ENCODE results near the gene TANC2. TPM values are rescaled to one million over a fixed set of nuclear protein-coding genes. Genes with fewer than 3 reads are reported as not detected.

The TANC2 gene
- total and polyA plus RNA-seq, 9 of the 15 experiments (the other 6 are each of a cell fraction or from before 2014, with no cell fraction given) = 0.46 to 7.8 (median 4.5) TPM

- Histone ChIP-seq H3K9ac (ENCODE audit: insufficient read depth in 1 of 2, low read depth in 2 of 2, low read length in 2 of 2) (no peak overlapping the region), H3K4me2 (ENCODE audit: insufficient read depth, low read length) (no peak overlapping the region), H3K9me3 (replicated peaks; ENCODE audit: control insufficient read depth, insufficient read depth, low read depth, low read length) (no peaks in the 10 kb centered on the region), H3K79me2 (ENCODE audit: control insufficient read depth, insufficient read depth, low read length) (no peaks in the 10 kb centered on the region), H3K4me1 (replicated peaks in 1 of 2; ENCODE audit: control insufficient read depth in 2 of 2, insufficient read depth in 2 of 2, low read length in 2 of 2) (no peaks in the 10 kb centered on the region), H2AFZ (ENCODE audit: low read depth, low read length) (no peak overlapping the region), H3K9me1 (ENCODE audit: control insufficient read depth, insufficient read depth, low read length) (no peaks in the 10 kb centered on the region), H3K27ac (ENCODE audit: extremely low read depth, low read depth, low read length) (no peak overlapping the region), H3K27me3 (ENCODE audit: control insufficient read depth in 2 of 2, insufficient read depth in 2 of 2, low read length in 2 of 2) (peaks cover 2 to 4% of the 10 kb centered on the region in 2 experiments; a peak in 2 of 5 replicates), H4K20me1 (replicated peaks; ENCODE audit: control insufficient read depth, insufficient read depth, low read length) (no peaks in the 10 kb centered on the region), H3K4me3 (no peak overlapping the region), H3K36me3 (ENCODE audit: control insufficient read depth, insufficient read depth, low read length) (no peaks in the 10 kb centered on the region)
- 1% methylated on average over 4 of the region's 4 CpGs for WGBS (ENCODE audit: insufficient coverage, low coverage, missing lambda C conversion rate)
- no peak for FAIRE-seq
- BruUV-seq (replicated peaks) = no TSS peak
- in situ Hi-C loops (cut with MboI) = no loop called here
- intact Hi-C loops (cut with micrococcal nuclease) = no loop called here
- ChIA-PET POLR2A (interaction anchor here (1.0 kb wide), 1 partner anchor 9 kb away, joined by 3 read pairs; no protein-coding TSS in a partner anchor), CTCF (ENCODE audit: low intra/inter-chr PET ratio) (no interaction called here)
- TF ChIP-seq, protein P1, sequence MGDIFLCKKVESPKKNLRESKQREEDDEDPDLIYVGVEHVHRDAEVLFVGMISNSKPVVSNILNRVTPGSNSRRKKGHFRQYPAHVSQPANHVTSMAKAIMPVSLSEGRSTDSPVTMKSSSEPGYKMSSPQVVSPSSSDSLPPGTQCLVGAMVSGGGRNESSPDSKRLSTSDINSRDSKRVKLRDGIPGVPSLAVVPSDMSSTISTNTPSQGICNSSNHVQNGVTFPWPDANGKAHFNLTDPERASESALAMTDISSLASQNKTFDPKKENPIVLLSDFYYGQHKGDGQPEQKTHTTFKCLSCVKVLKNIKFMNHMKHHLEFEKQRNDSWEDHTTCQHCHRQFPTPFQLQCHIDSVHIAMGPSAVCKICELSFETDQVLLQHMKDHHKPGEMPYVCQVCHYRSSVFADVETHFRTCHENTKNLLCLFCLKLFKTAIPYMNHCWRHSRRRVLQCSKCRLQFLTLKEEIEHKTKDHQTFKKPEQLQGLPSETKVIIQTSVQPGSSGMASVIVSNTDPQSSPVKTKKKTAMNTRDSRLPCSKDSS (IDR thresholded peaks at IDR 0.05; ENCODE audit: low read depth, partially characterized antibody) = peak; percentile 37
- TF ChIP-seq CEBPG (CRISPR knock-in tag; IDR thresholded peaks at IDR 0.05) = 0 out of 2 replicates have a peak, but pooled peaks have one; percentile 19
- TF ChIP-seq CEBPG (tag; conservative IDR thresholded peaks at IDR 0.05 in 1 of 2, IDR thresholded peaks at IDR 0.05 in 1 of 2) = peak; percentile 64 to 70
- peak in 1 of 2 experiments; percentile 48; a peak in 1 of 3 replicates for TF ChIP-seq CBX3 (IDR thresholded peaks at IDR 0.05; ENCODE audit: borderline replicate concordance in 1 of 2, low read length in 2 of 2)
- no peak for TF ChIP-seq KDM4B (IDR thresholded peaks at IDR 0.05; ENCODE audit: borderline replicate concordance in 2 of 2, low read depth in 1 of 2)
- peak; percentile 69 for TF ChIP-seq ATF3 (IDR thresholded peaks at IDR 0.05)
- TF ChIP-seq ATF3 (CRISPR knock-in tag; conservative IDR thresholded peaks at IDR 0.05) = no peak
- TF ChIP-seq, protein P2, sequence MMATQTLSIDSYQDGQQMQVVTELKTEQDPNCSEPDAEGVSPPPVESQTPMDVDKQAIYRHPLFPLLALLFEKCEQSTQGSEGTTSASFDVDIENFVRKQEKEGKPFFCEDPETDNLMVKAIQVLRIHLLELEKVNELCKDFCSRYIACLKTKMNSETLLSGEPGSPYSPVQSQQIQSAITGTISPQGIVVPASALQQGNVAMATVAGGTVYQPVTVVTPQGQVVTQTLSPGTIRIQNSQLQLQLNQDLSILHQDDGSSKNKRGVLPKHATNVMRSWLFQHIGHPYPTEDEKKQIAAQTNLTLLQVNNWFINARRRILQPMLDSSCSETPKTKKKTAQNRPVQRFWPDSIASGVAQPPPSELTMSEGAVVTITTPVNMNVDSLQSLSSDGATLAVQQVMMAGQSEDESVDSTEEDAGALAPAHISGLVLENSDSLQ (IDR thresholded peaks at IDR 0.05) = peak; percentile 69
- TF ChIP-seq TRIM28 (IDR thresholded peaks at IDR 0.05) = 0 out of 2 replicates have a peak, but pooled peaks have one; percentile 50
- TF ChIP-seq XRCC5 (IDR thresholded peaks at IDR 0.05; ENCODE audit: low read depth, low read length) = no peak
- TF ChIP-seq TRIM24 (IDR thresholded peaks at IDR 0.05) = peak; percentile 12 to 49; a peak in 2 of 4 replicates
- TF ChIP-seq, protein P3, sequence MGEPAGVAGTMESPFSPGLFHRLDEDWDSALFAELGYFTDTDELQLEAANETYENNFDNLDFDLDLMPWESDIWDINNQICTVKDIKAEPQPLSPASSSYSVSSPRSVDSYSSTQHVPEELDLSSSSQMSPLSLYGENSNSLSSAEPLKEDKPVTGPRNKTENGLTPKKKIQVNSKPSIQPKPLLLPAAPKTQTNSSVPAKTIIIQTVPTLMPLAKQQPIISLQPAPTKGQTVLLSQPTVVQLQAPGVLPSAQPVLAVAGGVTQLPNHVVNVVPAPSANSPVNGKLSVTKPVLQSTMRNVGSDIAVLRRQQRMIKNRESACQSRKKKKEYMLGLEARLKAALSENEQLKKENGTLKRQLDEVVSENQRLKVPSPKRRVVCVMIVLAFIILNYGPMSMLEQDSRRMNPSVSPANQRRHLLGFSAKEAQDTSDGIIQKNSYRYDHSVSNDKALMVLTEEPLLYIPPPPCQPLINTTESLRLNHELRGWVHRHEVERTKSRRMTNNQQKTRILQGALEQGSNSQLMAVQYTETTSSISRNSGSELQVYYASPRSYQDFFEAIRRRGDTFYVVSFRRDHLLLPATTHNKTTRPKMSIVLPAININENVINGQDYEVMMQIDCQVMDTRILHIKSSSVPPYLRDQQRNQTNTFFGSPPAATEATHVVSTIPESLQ (CRISPR knock-in tag; IDR thresholded peaks at IDR 0.05) = no peak
- TF ChIP-seq CEBPB (tag; IDR thresholded peaks at IDR 0.05) = peak; percentile 43; the same call in 1 of the 2 replicates
- no peak for TF ChIP-seq TEAD4 (IDR thresholded peaks at IDR 0.05; ENCODE audit: low read length)
- no peak for TF ChIP-seq TEAD4 (CRISPR knock-in tag; IDR thresholded peaks at IDR 0.05; ENCODE audit: borderline replicate concordance)
- DNase-seq (ENCODE audit: extremely low read depth in 1 of 4, low spot score in 3 of 4) = no peak
- no peak for ATAC-seq
Measured at GRCh38 chr17:62941358-62941991, 24.6 kb upstream of the TANC2 start.
